ENCODE measurements around the gene NUDT7. TPM values are rescaled to one million over a fixed set of nuclear protein-coding genes. Genes with fewer than 3 reads are reported as not detected.

The NUDT7 gene
- total RNA-seq, 1 experiment from 2014 or later = 5.2 TPM

GRCh38 chr16:77721752-77722308 lies 484 bp upstream of the NUDT7 start:
- H3K36me3 ChIP-seq (ENCODE audit: control insufficient read depth in 1 of 2, insufficient read depth in 2 of 2, low read length in 2 of 2) = no peaks in the 10 kb centered on the region
- peaks cover 8 to 13% of the 10 kb centered on the region in 2 experiments; a peak in 3 of 4 replicates for H3K4me1 ChIP-seq (ENCODE audit: control insufficient read depth in 1 of 2, insufficient read depth in 2 of 2, low read length in 2 of 2)
- no peaks in the 10 kb centered on the region for H3K79me2 ChIP-seq (ENCODE audit: insufficient read depth, low read length)
- no peaks in the 10 kb centered on the region for H3K9me2 ChIP-seq (ENCODE audit: insufficient read depth)
- peak overlapping the region; percentile 26 to 27 for H3K4me3 ChIP-seq (replicated peaks in 1 of 2; ENCODE audit: low read depth in 1 of 2, low read length in 2 of 2)
- DNase-seq (ENCODE audit: low read depth, low spot score) (no peak), ATAC-seq (peak; percentile 23)
- H3K9me3 ChIP-seq (ENCODE audit: control insufficient read depth in 1 of 2, insufficient read depth in 1 of 2, low read depth in 1 of 2, low read length in 2 of 2) = no peaks in the 10 kb centered on the region
- H2AFZ ChIP-seq (ENCODE audit: low read depth, low read length, poor library complexity, severe bottlenecking) = peak overlapping the region; percentile 42
- BruUV-seq (replicated peaks) = no TSS peak
- peak overlapping the region; percentile 35; the same call in 1 of the 2 replicates for H3K27ac ChIP-seq (ENCODE audit: low read depth, low read length)
- ChIA-PET RAD21 (ENCODE audit: low non-redundant PET in 1 of 2, low total read pairs in 2 of 2, uncharacterized antibody in 2 of 2, unreplicated experiment in 2 of 2) (interaction anchor here (0.6 to 0.7 kb wide), 2 partner anchors 92 to 135 kb away, joined by 3 read pairs; no protein-coding TSS in a partner anchor), POLR2A (interaction anchor here (0.6 to 1.0 kb wide), 4 partner anchors 10 to 377 kb away, joined by 3 to 7 read pairs (median 5); partner anchors contain the start of gene WWOX), CTCF (interaction anchor here (1.5 kb wide), 1 partner anchor 60 kb away, joined by 4 read pairs; no protein-coding TSS in a partner anchor)
- H3K4me2 ChIP-seq (ENCODE audit: low read length) = peak overlapping the region; percentile 96
- TF ChIP-seq CEBPB (IDR thresholded peaks at IDR 0.05; ENCODE audit: low read depth) (no peak), JUND (IDR thresholded peaks at IDR 0.05) (no peak), CBX3 (IDR thresholded peaks at IDR 0.05; ENCODE audit: low read depth) (no peak), POLR2A (IDR thresholded peaks at IDR 0.05; ENCODE audit: borderline replicate concordance, extremely low read depth, insufficient read depth, insufficient read length) (peak; percentile 13), REST (IDR thresholded peaks at IDR 0.05; ENCODE audit: low read depth) (no peak), ZFX (IDR thresholded peaks at IDR 0.05) (no peak)
- intact Hi-C loops (cut with micrococcal nuclease) = no loop called here
- H3K9ac ChIP-seq (ENCODE audit: low read length) = 0 out of 2 replicates have a peak overlapping the region, but pooled peaks have one; percentile 1
- H4K20me1 ChIP-seq (ENCODE audit: insufficient read depth) = no peaks in the 10 kb centered on the region
- no peaks in the 10 kb centered on the region for H3K27me3 ChIP-seq (ENCODE audit: insufficient read depth, low read length)
